Esophagus muscularis mucosa (tissue), 3 donors: ENCODE results near the gene OR1K1.

Source experiments
- POLR2AphosphoS5 ChIP-seq, 2 donors: sonication (generic); formaldehyde crosslinking; IDR thresholded peaks; one replicate each; pipeline ENCODE4 v1.6.1; 2017; ENCODE audit warnings: antibody characterized with exemption in 2 of 2
- TF ChIP-seq, protein P1 (sequence below), 3 experiments: fragments of 200-600 bp in 2 of 3; fragments of 450-650 bp in 1 of 3; sonication (generic) in 2 of 3; IDR thresholded peaks; one replicate each; pipeline ENCODE4 v1.5.1; 2017 to 2019; ENCODE audit warnings: antibody characterized with exemption in 3 of 3, mild to moderate bottlenecking in 2 of 3, moderate library complexity in 1 of 3

GRCh38 chr9:122791872-122792669, 7.9 kb upstream of the OR1K1 start:
- TF ChIP-seq, protein P1, sequence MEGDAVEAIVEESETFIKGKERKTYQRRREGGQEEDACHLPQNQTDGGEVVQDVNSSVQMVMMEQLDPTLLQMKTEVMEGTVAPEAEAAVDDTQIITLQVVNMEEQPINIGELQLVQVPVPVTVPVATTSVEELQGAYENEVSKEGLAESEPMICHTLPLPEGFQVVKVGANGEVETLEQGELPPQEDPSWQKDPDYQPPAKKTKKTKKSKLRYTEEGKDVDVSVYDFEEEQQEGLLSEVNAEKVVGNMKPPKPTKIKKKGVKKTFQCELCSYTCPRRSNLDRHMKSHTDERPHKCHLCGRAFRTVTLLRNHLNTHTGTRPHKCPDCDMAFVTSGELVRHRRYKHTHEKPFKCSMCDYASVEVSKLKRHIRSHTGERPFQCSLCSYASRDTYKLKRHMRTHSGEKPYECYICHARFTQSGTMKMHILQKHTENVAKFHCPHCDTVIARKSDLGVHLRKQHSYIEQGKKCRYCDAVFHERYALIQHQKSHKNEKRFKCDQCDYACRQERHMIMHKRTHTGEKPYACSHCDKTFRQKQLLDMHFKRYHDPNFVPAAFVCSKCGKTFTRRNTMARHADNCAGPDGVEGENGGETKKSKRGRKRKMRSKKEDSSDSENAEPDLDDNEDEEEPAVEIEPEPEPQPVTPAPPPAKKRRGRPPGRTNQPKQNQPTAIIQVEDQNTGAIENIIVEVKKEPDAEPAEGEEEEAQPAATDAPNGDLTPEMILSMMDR (IDR thresholded peaks at IDR 0.05), result no peak
- TF ChIP-seq POLR2AphosphoS5 (IDR thresholded peaks at IDR 0.05), result no peak
